Measurements from ENCODE around the gene SBNO1.
"Not testable (repeated sequence)": the region's sequence is repeated elsewhere in the genome, so short reads cannot be mapped to it uniquely, and the experiment has no call there.

SBNO1 gene

DNA sequence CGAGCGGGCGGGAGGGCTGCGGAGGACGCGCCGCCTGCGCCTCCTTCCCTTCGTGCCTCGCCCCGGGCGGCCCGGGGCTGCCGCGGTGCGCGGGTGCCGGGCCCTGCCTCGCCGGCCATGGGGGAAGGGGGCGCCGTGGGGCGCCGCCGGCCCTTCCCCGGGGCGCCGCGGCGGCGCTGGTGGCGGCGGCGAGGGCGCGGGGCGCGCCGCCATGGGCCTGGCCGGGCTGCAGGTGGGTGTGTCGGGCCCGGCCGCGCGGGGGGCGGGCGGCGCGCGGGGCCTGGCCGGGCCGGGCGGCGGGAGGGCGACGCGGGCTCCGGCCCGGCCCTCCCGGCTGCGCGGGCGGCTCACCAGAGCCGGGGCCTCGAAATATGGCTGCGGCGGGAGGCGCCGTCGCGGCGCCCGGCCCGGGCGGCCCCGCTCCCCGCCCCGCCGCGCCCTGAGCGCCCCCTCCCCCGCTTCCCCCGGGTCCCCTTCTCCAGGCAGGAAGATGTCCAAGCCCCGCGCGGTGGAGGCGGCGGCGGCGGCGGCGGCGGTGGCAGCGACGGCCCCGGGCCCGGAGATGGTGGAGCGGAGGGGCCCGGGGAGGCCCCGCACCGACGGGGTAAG, 24.4 kb upstream of the SBNO1 start:
- no peak for DNase-seq (ENCODE audit: low spot score)

DNA sequence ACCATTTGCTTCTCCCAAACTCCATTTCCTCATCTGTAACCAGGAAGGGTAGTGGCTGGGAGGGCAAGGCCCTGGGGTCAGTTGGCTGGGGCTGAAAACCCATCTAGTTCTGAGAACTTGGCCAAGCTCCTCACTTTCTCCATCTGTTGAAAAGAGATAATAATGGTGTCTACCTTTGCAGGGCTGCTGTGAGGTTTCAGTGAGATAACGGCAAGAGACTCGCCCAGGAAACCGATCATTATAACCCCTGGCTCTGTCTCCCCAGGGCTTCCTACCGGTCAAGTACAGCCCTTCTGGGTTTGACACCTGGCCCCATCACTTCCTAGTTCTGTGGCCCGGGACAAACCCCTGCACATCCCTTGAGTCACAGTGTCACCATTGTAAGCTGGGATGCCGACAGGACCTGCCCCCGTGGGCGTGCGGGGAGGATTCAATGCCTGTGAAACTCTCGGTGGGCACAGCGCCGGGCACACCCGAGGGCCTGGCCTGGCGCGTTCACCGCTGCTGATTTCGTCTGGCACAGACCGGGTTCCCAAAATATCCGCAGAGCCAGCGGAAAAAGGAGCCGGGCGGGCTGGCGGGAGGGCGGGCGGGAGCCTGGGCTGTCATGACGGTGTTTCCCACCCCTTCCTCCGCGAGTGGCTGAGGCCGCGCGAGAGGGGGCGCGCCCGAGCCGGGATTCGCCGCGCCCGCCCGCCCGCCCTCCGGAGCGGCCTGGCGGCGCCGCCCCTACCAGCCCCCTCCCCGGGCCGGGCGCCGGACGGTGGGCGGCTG, 23.7 kb upstream of the SBNO1 start:
- peak; percentile 67 for DNase-seq (ENCODE audit: low spot score)

DNA sequence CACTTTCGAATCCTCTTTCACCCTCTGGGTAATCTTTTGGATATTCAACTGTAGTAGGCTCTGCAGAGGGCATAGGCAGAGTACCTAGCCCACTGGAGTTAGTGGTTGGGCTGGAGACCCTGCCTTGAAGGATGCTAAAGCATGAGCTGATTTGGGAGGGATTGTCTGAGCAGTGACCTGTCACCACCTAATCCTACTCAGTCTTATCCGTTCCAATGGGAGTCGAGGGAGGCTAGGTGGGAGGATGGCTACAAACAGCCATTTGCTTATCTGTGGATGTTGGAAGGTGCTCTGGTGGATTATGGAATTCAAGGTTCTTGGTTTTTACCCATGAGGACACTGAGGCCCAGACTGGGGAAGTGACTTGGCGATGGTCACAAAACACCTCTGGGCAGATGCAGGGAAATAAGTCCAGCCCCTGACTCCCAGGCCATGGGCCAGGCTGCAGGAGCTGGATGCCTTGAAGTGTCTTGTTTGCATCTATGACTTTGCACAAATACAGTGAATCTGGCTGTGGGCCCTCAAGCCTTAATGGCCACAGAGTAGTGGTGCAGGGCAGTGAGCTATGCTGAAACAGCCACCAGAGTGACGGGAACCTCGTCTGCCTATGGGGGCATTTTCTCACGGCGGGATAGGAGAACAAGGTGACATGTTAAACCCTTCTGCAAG, 23.0 kb upstream of the SBNO1 start:
- no peak for DNase-seq (ENCODE audit: low spot score)

DNA sequence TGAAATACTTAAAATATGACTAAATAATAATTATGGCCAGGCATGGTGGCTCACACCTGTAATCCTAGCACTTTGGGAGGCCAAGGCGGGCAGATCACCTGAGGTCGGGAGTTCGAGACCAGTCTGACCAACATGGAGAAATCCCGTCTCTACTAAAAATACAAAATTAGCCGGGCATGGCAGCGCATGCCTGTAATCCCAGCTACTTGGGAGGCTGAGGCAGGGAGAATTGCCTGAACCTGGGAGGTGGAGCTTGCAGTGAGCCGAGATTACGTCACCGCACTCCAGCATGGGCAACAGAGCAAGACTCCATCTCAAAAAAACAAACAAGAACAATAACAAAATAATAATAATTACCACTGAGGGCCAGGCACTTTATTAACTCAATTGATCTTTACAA, 20.9 kb upstream of the SBNO1 start:
- not testable (repeated sequence) for DNase-seq (ENCODE audit: low spot score)

DNA sequence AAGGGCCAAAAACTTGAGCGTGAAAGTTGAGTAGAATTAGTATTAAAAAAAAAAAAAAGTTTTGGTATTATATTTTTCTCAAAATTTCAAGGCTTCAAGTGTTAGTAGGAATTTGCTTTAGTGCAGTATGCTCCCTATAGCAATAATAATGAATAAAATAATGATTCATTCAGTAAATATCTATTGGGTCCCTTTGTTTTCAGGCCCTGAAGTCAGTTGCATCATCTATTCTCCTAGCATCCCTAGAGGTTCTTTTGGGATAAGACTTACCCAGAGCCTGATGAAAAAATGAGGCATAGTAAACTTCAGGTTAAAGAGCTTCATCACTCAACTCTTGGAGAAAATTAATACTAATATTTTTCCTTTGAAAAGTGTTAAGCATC, 20.3 kb upstream of the SBNO1 start:
- DNase-seq (ENCODE audit: low spot score), result no peak

DNA sequence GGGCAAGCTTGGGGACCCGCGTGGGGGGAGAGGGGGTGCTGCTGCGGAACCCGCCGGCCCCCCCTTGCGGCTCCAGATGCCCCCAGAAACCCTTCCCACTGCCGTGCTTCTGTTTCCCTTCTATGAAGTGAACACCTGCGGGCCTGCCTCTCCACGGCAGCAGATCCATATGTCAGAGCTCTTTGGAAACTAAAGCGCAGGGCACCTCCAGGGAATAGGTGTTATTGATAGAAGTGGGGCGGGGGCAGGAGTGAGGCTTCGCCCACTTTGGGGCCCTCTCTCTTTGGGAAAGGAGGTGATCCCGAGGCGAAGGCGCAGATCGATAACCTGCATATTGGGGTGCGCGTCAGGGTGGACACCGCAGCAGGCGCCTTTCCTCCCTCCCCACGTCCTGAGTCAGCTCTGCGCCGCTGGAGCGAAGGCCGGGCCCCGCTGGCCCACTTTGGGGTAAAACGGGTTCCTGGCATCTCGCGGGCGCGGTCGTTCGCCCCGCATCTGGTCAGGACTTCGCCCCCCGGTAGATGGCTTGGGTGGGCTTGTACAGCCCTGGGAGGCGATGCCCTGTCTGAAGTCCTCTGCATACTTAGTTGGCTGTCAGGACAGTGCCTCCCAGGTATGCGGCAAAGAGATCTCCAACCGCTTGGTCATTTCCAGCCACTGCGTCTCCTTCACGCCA, 19.8 kb upstream of the SBNO1 start:
- DNase-seq (ENCODE audit: low spot score), result no peak

DNA sequence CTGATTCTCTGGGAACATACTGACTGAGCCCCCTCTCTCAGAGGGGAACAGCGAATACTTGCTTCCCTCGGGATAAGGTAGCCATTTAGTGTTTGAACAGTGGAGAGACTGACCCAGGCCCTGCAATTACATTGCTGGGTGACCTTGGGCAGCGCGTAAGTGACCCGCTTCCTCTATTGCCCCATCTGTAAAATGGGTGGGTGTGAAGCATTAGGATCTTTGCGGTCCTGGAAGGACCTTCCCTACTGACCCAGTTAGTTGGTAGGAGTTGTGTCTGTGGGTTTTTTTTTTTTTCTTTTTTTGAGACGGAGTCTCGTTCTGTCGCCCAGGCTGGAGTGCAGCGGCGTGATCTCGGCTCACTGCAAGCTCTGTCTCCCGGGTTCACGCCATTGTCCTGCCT, 18.0 kb upstream of the SBNO1 start:
- no peak for DNase-seq (ENCODE audit: low spot score)

DNA sequence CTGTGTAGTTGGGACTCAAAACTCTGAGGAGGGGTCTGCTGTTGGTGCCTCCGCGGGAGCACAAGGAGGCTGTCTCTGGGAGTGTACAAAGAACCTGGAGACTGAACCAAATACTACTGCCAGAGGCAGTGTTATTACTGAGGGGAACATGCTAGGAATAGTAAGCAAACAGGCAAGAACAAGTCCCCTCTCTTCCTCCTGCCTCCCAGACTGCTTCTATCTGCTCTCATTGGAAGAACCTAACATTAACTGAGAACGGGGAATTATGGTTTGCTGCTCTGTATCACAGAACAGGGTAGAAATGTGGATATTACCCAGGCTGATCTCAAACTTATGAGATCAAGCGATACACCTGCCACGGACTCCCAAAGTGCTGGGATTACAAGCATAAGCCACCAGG, 14.7 kb upstream of the SBNO1 start:
- DNase-seq (ENCODE audit: low spot score), result no peak

DNA sequence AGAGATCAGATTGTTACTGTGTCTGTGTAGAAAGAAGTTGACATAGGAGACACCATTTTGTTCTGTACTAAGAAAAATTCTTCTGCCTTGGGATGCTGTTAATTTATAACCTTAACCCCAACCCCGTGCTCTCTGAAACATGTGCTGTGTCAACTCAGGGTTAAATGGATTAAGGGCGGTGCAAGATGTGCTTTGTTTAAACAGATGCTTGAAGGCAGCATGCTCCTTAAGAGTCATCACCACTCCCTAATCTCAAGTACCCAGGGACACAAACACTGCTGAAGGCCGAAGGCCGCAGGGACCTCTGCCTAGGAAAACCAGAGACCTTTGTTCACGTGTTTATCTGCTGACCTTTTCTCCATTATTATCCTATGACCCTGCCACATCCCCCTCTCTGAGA, 7.8 kb upstream of the SBNO1 start:
- not testable (repeated sequence) for DNase-seq (ENCODE audit: low spot score)

DNA sequence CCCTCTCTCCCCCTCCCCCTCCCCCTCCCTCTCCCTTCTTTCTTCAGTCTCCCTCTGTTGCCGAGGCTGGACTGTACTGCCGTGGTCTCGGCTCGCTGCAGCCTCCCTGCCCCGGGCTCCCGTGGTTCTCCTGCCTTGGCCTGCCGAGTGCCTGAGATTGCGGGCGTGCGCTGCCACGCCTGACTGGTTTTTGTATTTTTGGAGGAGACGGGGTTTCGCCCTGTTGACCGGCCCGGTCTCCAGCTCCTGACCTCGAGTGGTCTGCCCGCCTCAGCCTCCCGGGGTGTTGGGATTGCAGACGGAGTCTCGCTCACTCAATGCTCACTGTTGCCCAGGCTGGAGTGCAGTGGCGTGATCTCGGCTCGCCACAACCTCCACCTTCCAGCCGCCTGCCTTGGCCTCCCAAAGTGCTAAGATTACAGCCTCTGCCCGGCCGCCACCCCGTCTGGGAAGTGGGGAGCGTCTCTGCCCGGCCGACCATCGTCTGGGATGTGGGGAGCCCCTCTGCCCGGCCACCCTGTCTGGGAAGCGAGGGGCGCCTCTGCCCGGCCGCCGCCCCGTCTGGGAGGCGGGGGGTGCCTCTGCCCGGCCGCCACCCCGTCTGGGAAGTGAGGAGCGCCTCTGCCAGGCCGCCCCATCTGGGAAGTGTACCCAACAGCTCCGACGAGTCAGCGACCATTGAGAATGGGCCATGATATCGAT, 7.2 kb upstream of the SBNO1 start:
- DNase-seq (ENCODE audit: low spot score), result not testable (repeated sequence)

DNA sequence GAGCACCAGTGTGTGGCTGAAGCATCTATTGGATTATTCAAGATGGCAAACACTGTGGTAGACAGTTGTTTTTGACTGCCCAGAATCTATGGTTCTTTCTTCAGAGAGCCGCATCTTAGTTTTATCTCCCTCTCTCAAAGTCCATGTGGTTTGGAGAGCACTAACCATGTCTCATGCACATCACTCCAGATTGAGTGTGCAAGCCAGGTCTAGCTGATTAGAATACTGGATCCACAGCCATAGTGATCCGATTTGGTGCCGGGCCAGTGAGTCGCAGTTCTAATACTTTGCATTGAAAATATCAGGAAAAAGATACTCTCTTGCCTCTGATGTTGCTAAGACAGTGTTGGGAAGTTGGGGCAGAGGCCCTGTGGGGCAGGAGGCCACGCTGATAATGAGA, 4.6 kb upstream of the SBNO1 start:
- no peak for DNase-seq (ENCODE audit: low spot score)

DNA sequence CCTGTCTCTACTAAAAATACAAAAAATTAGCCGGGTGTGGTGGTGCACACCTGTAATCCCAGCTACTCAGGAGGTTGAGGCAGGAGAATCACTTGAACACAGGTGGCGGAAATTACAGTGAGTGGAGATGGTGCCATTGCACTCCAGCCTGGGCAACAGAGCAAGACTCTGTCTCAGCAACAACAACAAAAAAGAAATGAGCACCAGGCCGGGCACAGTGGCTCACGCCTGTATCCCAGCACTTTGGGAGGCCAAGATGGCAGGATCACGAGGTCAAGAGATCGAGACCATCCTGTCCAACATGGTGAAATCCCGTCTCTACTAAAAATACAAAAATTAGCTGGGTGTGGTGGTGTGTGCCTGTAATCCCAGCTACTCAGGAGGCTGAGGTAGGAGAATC, 3.8 kb upstream of the SBNO1 start:
- not testable (repeated sequence) for DNase-seq (ENCODE audit: low spot score)

DNA sequence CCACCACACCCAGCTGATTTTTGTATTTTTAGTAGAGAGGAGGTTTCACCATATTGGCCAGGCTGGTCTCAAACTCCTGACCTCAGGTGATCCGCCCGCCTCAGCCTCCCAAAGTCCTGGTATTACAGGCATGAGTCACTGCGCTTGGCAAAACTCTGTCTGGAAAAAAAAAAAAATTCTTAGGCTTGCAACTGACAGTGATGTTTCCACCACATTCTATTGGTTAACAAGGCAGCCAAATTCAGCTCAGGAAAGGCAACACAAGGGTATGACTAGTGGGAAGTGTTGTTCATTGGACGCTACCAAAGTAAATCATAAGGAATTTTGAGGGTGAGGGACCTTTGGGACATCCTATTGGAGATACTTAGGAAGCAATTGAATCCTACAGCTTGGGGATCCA, 2.9 kb upstream of the SBNO1 start:
- no peak for DNase-seq (ENCODE audit: low spot score)

DNA sequence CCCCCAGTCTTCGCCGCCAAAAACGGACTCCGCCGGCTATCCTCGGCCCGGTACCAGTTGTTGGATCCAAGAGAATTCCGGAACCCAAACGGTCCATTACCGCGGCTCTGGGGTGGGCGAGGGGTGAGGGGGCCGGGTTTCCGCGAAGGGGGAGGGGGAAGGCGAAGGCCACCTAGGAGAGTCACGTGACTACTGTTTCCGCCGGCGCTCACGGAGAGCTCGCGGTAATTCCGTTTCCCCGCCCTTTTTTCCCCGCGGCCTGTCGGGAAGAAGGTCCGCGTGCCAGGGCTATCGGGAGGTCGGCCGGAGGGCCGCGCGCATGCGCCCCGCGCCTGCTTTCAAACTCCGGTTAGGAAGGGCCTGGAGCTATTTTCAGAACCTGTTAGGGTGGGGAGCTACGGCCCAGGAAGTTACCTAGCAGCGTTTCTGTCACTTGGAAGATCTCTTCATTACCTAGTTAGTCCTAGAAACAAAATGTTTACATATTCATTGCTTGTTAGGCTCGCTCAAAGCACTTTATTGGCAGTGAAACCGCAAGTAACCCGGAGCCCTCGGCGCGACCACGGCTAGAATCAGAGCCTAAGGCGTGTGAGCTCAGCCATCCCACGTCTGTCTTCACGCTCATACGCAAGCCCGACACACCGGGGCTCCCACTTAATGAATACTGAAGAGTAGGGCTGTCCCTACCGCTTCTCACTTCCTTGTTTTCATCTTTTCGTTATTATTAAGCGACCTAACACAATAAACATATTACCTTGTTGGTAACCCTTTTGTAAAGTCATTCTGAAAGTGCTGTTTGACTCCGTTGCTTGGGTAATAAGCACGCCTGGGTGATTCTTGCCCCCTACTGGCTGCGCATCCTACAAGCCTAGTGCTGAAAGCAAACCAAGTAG, 624 bp upstream of the SBNO1 start:
- DNase-seq (ENCODE audit: low spot score), result peak; percentile 98

DNA sequence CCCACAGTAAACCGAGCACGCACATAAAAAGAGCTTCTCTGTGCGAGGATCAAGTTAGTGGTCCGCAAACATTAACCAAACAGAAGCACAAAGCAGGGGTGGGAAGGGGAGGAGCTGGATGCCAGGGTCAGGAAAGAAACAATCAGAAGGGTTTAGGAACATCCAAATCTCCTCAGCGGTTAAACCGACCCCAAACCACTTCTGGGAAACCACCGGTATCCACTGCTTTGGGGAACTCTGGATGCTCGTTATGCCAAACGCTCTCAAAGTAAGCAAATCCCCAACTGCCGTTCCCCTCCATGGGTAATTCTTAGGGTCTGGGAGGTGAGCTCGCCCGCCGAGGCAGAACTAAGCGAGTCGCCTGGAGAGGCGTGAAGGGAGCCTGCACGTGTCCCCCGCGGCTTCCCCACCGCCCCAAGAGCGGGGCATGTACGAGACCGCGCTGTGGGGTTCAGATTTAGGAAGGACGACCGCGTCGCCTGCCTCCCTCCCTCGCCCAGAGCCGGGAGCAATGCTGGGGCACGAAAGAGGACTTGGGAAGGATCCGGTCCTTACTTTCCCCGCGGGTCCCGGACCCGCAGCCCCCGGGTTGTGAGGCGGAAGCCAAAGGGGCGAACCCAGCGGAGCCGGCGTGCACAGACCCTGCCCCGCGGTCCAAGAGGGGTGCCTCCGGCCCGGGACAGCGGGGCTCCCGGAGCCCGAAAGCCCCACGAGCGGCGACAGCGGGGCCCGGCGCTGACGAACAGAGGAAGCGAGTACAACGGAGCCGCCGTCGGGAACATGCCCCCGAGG, 711 bp downstream of the SBNO1 start:
- peak; percentile 30 for DNase-seq (ENCODE audit: low spot score)

DNA sequence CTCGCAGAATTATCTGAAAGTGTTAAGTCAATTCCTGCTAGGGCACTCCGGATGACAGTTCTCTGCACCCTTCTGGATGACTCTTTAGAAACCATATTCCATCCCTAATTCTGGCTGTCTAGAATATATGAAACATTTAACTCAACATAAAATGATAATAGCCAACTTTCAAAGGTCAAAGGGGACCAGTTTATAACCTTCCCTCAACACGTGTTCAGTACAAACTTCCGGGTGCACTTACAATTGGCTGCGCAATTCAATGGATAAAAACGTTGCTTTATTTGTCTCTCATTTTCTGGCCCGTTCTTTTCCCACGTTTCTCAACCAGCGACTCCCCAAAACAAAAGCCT, 1.3 kb downstream of the SBNO1 start:
- no peak for DNase-seq (ENCODE audit: low spot score)

DNA sequence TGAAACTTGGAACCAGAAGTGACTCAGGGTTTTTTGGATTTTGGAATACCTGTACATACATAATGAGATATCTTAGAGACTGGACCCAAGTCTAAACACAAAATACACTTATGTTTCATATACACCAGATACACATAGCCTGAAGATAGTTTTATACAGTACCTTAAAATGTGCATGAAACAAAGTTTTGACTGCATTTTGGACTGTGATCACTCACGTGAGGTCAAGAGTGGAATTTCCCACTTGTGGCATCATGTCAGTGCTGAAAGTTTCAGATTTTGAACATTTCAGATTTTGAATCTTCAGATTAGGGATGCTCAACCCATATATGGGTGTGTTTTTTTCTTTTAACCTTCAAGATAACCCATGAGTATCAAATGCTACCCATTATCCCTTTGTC, 6.6 kb downstream of the SBNO1 start:
- no peak for DNase-seq (ENCODE audit: low spot score)

DNA sequence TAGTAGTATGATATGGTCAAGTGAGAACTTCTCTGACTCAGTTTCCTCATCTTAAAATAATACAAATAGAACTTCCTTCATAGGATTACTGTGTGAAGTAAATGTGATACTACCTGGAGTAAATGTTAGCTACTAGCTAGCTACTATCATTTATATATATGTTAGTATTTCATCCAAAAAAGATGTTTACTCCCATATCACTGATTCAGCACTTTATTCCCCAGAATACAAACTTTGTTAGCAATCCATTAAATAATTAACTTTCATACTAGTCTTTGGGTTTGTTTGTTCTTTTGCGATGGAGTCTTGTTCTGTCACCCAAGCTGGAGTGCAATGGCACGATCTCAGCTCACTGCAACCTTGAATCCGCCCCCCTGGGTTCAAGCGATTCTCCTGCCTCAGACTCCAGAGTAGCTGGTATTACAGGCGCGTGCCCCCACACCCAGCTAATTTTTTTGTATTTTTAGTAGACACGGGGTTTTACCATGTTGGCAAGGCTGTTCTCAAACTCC, 8.4 kb downstream of the SBNO1 start:
- DNase-seq (ENCODE audit: low spot score), result no peak

DNA sequence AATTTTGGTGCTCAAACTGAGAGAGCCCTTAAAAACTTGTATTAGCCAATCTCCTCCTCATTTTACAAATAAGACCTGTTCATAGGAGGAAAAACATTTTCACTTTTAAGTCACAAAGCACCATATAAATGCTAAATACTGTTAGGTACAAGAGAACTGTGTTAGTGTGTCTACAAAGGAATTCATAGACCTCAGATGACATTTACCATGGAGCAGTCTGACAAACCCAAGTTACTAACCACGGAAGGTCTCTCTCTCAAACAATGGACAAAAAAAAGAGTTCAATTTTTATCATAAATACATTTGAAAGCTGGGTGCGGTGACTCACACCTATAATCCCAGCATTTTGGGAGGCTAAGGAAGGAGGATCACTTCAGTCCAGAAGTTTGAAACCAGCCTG, 10.0 kb downstream of the SBNO1 start:
- no peak for DNase-seq (ENCODE audit: low spot score)

DNA sequence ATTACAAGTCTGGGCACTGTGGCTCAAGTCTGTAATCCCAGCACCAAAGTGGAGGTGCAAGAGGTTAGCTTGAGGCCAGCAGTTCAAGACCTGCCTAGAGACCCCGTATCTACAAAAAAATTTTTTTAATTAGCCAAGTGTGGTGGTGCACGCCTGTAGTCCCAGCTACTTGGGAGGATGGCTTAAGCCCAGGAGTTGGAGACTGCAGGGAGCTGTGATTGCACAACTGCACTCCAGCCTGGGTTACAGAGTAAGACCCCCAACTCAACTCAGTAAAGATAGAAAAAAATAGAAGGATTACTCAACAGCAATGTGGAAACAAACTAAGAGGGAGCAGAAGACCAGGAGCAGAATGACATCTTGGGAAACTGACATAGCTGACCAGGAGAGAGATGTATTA, 13.3 kb downstream of the SBNO1 start:
- DNase-seq (ENCODE audit: low spot score), result no peak

Measured in cerebellar cortex (tissue), 1 donor.